WERI-Rb-1 (cell line): ENCODE measurements around the gene YWHAH.
"Not testable (repeated sequence)": the region's sequence is repeated elsewhere in the genome, so short reads cannot be mapped to it uniquely, and the experiment has no call there.

Experiments
- DNase-seq: peaks from one replicate; pipeline ENCODE4 v3.0.0-alpha.2; 2020
- H3K27ac ChIP-seq: fragments of 250-450 bp; sonication (Bioruptor Pico); 2 replicates; pipeline ENCODE4 v1.5.1; 2020; ENCODE audit warnings: mild to moderate bottlenecking, moderate library complexity
- H3K27me3 ChIP-seq: fragments of 250-450 bp; sonication (Bioruptor Pico); 2 replicates; pipeline ENCODE4 v1.5.1; 2021; ENCODE audit warnings: mild to moderate bottlenecking, low read depth, moderate library complexity; ENCODE audit not compliant: insufficient read depth, severe bottlenecking
- H3K36me3 ChIP-seq: fragments of 250-450 bp; sonication (Bioruptor Pico); 2 replicates; pipeline ENCODE4 v1.5.1; 2020; ENCODE audit warnings: mild to moderate bottlenecking, moderate library complexity
- H3K4me3 ChIP-seq: 2 replicates; pipeline ENCODE4 v1.5.1; 2011; ENCODE audit warnings: low read depth, mild to moderate bottlenecking, control low read depth, low read length
- H3K9me3 ChIP-seq: fragments of 250-450 bp; sonication (Bioruptor Pico); 2 replicates; pipeline ENCODE4 v1.5.1; 2021; ENCODE audit warnings: mild to moderate bottlenecking, moderate library complexity; ENCODE audit not compliant: severe bottlenecking
- CTCF ChIP-seq: IDR thresholded peaks from 2 replicates; pipeline ENCODE4 v1.5.1; 2011; ENCODE audit warnings: low read depth, mild to moderate bottlenecking, control low read depth, inconsistent platforms, low read length

YWHAH gene

GRCh38 chr22:31977939-31978338, 33.6 kb downstream of the YWHAH start:
- Histone ChIP-seq H3K27me3 (peaks cover 4% of the 10 kb centered on the region), H3K27ac (no peak overlapping the region)
- no peak for DNase-seq

GRCh38 chr22:31980628-31981027, 36.3 kb downstream of the YWHAH start:
- TF ChIP-seq CTCF, result no peak
- H3K27me3 ChIP-seq, result peaks cover 4% of the 10 kb centered on the region

More at GRCh38 chr22:31977939-31978338, 33.6 kb downstream of the YWHAH start:
- Histone ChIP-seq H3K4me3 (no peak overlapping the region), H3K36me3 (no peaks in the 10 kb centered on the region), H3K9me3 (no peaks in the 10 kb centered on the region)
- no peak for TF ChIP-seq CTCF

GRCh38 chr22:31981976-31982375, 37.6 kb downstream of the YWHAH start:
- not testable (repeated sequence) for H3K27me3 ChIP-seq, H3K4me3 ChIP-seq, H3K36me3 ChIP-seq, H3K9me3 ChIP-seq, DNase-seq, H3K27ac ChIP-seq

More at GRCh38 chr22:31980628-31981027, 36.3 kb downstream of the YWHAH start:
- Histone ChIP-seq H3K4me3 (no peak overlapping the region), H3K9me3 (no peaks in the 10 kb centered on the region), H3K36me3 (no peaks in the 10 kb centered on the region), H3K27ac (no peak overlapping the region)
- no peak for DNase-seq

- no peak for DNase-seq
- H3K9me3 ChIP-seq, result no peaks in the 10 kb centered on the region
- no peak overlapping the region for H3K27ac ChIP-seq
- H3K4me3 ChIP-seq, result no peak overlapping the region
- no peaks in the 10 kb centered on the region for H3K36me3 ChIP-seq
- H3K27me3 ChIP-seq, result peaks cover 4% of the 10 kb centered on the region
- no peak for TF ChIP-seq CTCF
These were observed 39.7 kb downstream of the YWHAH start for GRCh38 chr22:31983911-31984656.

GRCh38 chr22:31987218-31987617, 42.9 kb downstream of the YWHAH start:
- no peak overlapping the region for H3K4me3 ChIP-seq
- peaks cover 6% of the 10 kb centered on the region for H3K27me3 ChIP-seq
- no peak for DNase-seq
- no peaks in the 10 kb centered on the region for H3K9me3 ChIP-seq
- H3K27ac ChIP-seq, result no peak overlapping the region
- no peak for TF ChIP-seq CTCF
- no peaks in the 10 kb centered on the region for H3K36me3 ChIP-seq

GRCh38 chr22:31991102-31991839, 46.9 kb downstream of the YWHAH start:
- H3K9me3 ChIP-seq, result no peaks in the 10 kb centered on the region
- H3K4me3 ChIP-seq, result no peak overlapping the region
- TF ChIP-seq CTCF, result no peak
- H3K27me3 ChIP-seq, result peaks cover 22% of the 10 kb centered on the region
- no peaks in the 10 kb centered on the region for H3K36me3 ChIP-seq
- no peak overlapping the region for H3K27ac ChIP-seq
- DNase-seq, result no peak
